HG03039 (cell line): ENCODE measurements around the gene MGP.

Experiments used
- ATAC-seq: cut with Tn5 transposase; IDR thresholded peaks from one replicate; pipeline ENCODE4 v1.9.1; 2021; ENCODE audit warnings: mild to moderate bottlenecking, moderate library complexity; ENCODE audit not compliant: unreplicated experiment

The MGP gene

GRCh38 chr12:14903386-14904098 is 17.9 kb upstream of the MGP start:
- no peak for ATAC-seq

DNA sequence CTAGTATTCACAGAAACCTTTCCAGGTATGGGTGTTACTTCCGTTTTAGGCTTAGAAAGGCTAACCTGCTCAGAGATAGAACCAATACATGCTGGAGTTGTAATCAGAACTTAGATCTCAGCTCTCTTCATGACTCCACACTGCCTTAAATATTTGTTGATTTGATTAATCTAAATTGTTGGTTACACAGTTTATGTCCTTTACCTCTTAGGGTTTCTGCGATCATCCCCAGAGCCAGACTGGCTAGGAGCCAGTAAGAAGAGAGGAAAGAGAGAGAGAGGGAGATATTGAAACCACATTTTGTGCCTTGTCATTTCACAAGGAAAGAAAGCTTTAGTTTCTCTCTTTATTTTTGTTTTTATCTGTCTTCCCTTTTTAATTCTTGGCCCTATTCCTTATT is 16.8 kb upstream of the MGP start:
- ATAC-seq, result no peak

- ATAC-seq, result no peak
Observed at GRCh38 chr12:14901228-14901562, 15.5 kb upstream of the MGP start.

DNA sequence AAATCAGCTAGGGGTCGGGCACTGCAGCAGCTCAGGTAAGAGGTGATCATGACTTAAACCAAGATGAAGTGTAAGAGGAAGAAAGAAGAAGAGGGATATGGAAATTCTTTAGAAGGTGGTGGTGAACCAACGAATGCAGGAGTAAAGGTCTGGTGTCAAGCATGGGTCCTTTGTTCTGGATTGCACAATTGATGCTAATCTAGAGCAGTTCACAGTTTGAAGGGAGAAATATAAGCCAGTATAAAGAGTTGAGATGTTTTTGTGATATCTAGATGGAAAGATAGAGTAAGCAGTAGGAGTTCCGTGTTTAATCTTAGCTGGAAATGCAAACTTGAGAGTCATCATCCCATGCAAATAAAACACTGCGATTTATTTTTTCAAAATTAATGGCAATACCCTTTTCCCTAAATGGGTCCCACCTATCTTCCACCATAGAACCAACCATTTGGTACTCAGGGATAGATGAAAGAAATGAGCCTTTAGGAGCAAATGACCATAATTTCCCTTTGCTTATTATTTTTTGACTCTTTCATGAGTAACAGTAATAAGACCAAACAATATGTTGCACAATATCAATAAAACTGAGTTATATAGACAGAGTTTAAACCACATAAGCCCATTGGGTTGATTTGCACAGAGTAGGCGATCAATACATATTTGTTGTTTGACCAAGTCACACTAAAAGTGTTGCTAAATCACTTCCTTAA is 15.0 kb upstream of the MGP start:
- ATAC-seq, result no peak

GRCh38 chr12:14896521-14897169 is 11.0 kb upstream of the MGP start:
- no peak for ATAC-seq

DNA sequence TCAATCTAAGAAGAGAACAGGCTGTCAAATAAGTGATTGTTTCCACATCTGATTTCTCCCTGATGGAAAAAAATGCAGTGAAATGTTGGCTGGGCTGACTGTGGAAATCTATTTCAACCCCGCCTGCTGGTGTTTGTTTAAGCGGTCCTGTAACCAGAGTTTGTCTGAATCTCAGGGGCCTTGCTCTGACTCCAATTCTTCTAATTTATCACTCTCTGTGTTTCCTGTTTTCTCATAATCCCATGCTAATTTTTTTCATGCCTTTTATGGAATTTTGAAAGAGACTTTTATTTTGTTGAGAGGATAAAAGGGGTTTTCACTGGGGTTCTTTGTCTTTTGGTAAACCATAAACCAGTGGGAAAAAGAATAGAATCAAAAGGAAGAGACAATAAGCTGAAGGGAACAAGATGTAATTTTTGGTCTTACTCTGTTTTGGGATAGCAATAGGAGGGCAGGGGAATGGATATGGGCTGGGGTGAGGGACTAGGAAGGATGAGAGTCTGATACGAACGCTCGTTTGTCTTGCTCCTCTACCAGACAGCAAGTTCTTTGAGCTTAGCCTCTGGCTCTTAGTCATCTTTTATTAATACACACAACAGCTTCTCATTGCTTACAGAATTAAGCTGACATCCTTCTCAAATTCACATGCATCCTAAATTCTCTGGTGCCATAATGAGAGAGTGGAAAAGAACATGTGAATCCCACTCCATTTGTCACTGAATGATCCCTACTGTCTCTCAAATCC is 8.0 kb upstream of the MGP start:
- no peak for ATAC-seq

GRCh38 chr12:14892726-14893505 is 7.3 kb upstream of the MGP start:
- ATAC-seq, result no peak

- ATAC-seq, result no peak
Observed at GRCh38 chr12:14890701-14891100, 5.0 kb upstream of the MGP start.

GRCh38 chr12:14886271-14886670 is 617 bp upstream of the MGP start:
- ATAC-seq, result no peak

DNA sequence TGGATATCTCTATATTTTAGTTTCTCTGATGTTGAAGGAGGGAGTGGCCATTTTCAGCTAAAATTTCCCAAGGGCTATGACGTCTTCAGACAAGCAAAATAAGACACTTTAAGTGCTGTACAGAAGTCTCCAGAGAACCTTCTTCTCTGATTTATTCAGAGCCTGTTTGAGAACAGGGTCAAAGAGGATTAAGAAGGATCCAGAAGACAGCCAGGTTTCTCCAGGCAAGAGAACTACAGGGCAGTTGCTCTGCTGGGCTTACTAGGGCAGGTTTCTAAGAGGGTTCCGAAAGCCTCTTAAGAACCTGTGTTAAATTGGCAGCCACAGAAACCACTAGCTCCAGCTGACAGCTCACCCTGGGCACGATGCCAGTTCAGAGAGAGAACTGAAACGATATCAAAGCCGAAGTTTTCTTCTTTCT is 1.2 kb downstream of the MGP start:
- ATAC-seq, result peak; percentile 97

DNA sequence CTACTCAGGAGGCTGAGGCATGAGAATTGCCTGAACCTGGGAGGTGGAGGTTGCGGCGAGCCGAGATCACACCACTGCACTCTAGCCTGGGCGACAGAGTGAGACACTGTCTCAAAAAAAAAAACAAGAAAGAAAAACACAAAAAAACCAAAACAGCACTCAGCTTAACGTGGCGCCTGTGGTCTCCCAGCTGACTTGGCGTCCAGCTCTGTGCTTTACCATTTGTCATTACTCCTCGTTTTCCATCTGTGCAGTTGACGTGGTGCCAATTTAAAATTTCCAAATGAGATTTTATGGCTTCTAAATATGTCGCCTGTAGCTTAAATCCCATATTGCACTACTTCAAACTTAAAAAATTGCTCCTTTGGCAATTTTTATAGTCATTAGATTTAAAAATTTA is 2.0 kb downstream of the MGP start:
- no peak for ATAC-seq

DNA sequence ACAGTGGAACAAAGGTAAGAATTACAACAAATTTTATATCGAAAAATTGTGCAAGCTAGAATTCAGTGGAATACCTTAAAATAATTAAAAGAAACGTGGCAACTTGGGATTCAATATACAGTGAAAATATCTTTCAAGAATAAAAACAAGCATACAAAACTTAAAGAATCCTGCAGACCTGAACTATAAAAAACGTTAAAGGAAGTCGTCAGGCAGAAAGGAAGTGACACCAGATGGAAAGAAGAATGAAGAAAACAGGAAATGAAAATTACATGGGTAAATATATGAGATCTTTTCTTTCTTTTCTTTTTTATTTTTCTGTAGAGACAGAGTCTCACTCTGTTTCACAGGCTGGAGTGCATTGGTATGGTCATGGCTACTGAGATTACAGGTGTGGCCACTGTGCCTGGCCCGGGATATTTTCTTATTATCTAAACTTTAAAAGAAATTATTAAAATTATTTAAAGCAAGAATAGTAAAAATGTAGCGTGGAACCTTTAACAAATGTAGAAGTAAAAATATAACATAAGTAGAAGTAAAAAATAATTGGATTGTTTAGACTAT is 4.7 kb downstream of the MGP start:
- no peak for ATAC-seq

GRCh38 chr12:14879222-14879933 is 6.3 kb downstream of the MGP start:
- ATAC-seq, result no peak

DNA sequence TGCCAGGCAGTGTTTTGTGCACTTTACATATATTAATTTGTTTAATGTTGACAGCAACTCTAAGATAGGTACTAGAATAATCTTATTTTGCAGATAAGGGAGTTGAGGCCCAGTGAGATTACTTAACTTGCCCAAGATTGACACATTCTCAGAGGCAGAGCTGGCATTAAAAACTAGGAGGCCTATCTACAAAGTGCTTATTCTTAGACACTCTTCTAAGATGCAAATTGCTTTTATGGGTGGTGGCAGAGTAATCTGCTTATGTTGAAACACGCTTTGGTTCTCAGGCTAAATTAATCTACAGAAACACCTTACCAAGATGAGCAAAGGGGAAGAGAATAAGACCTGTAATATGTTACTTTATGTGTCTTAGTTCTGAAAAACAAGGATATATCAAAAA is 7.2 kb downstream of the MGP start:
- no peak for ATAC-seq

- no peak for ATAC-seq
Observed at GRCh38 chr12:14876833-14877232, 8.8 kb downstream of the MGP start.

DNA sequence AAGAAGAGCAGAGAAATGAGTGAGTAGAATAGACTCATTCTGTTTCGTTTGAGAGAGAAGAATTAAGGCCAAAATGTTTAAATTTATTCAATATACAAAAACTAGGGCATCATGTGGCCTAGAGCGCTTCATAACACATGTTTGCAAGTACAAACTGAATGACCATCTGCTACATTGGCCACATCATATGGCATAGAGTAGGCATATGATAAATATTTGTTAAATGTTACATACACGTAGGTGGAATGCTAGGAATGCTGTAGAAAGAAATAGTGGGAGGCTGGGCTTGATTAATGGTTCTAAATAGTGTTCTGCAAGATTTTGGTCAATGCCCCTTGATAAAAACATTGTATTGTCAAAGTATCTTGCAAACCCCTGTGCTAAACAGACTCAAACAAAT is 10.8 kb downstream of the MGP start:
- ATAC-seq, result no peak

- no peak for ATAC-seq
Observed at GRCh38 chr12:14873440-14874185, 12.0 kb downstream of the MGP start.

DNA sequence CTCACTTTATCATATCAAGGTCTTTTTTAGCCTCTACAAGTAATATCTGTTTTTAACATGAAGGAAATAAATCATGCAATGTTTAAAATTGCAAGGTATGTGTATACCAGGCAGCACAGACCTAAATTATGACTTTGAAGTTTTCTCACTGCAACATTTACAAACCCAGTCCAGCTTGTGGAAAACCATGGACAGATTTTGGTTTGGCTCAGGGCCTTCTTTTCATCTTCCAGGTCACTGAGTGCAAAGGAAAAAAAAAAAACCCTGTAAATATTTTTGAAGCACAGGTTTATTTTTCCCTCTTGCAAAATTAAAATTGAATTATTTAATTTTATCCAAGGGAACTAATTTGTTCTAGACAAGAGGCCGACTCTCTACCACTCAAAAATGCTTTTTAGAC is 13.8 kb downstream of the MGP start:
- ATAC-seq, result no peak

GRCh38 chr12:14871247-14871646 is 14.4 kb downstream of the MGP start:
- ATAC-seq, result no peak
